Lower lobe of right lung (tissue), 2 donors: ENCODE results near the gene ICA1. TPM values are rescaled to one million over a fixed set of nuclear protein-coding genes. Genes with fewer than 3 reads are reported as not detected.
"Not testable (repeated sequence)": the region's sequence is repeated elsewhere in the genome, so short reads cannot be mapped to it uniquely, and the experiment has no call there.

Experiments used
- ATAC-seq, 2 donors: fragments of 200-7000 bp; cut with Tn5 transposase; one replicate each; pipeline ENCODE4 v1.9.1; 2020 to 2022; ENCODE audit warnings: mild to moderate bottlenecking in 2 of 2, moderate library complexity in 2 of 2
- DNase-seq: peaks from one replicate; pipeline ENCODE4 v3.0.0-alpha.2; 2020
- H3K27ac ChIP-seq: fragments of 200-600 bp; one replicate; pipeline ENCODE4 v1.8.0; 2022
- H3K27me3 ChIP-seq: fragments of 200-600 bp; one replicate; pipeline ENCODE4 v1.8.0; 2022; ENCODE audit warnings: low read depth
- H3K36me3 ChIP-seq: fragments of 200-600 bp; one replicate; pipeline ENCODE4 v1.8.0; 2022; ENCODE audit warnings: mild to moderate bottlenecking
- H3K4me1 ChIP-seq: fragments of 200-600 bp; one replicate; pipeline ENCODE4 v1.8.0; 2022
- H3K4me3 ChIP-seq: fragments of 200-600 bp; one replicate; pipeline ENCODE4 v1.8.0; 2022; ENCODE audit warnings: mild to moderate bottlenecking
- H3K9me3 ChIP-seq: fragments of 200-600 bp; one replicate; pipeline ENCODE4 v1.8.0; 2022
- CTCF ChIP-seq: fragments of 200-600 bp; IDR thresholded peaks from one replicate; pipeline ENCODE4 v1.8.0; 2022; ENCODE audit warnings: antibody characterized with exemption, mild to moderate bottlenecking
- intact Hi-C: fragments of 100-400 bp; cut with DNase I; formaldehyde crosslinking; loops from one replicate; pipeline ENCODE4 v1.11.0; 2022
- total RNA-seq: library from RNA; stranded (reverse); fragmentation: NEBNext Ultra II Directional; extraction: Animal tissue kit (Norgen Biotek cat#: 25700); gene quantifications from one replicate; pipeline ENCODE4 v1.2.1, GENCODE V29; 2021
- donor health status: DM: no; HTN: yes; CAD: no; lungs with severe emphysema.

ICA1 gene
- total RNA-seq, 1 donor from 2014 or later = 19.5 TPM

GRCh38 chr7:8254215-8254614 is 7.8 kb downstream of the ICA1 start:
- Histone ChIP-seq H3K9me3 (no peaks in the 10 kb centered on the region), H3K27ac (no peak overlapping the region), H3K27me3 (no peaks in the 10 kb centered on the region), H3K4me1 (peaks cover 4% of the 10 kb centered on the region), H3K4me3 (no peak overlapping the region), H3K36me3 (no peaks in the 10 kb centered on the region)
- intact Hi-C loops = no loop called here
- TF ChIP-seq CTCF = no peak
- no peak for ATAC-seq
- no peak for DNase-seq

DNA sequence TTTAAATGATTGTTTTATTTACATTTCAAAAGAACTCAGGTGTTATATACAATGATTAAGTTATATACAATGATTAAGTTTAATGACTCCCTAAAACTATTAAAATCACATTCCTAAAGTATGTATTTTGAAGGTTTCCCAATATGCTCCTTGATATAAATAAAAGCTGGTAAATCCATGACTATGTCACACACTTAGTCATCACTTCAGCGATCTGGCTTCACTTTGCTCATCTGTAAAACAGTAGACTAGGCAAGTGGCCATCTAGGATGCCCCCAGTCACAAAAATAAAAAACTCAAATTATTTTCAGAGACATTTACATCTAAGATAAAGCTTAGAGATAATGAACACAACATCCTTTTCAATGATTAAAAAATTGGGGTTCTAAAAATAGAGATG is 10.8 kb downstream of the ICA1 start:
- intact Hi-C loops = no loop called here
- DNase-seq (no peak), ATAC-seq (no peak)
- no peak overlapping the region for H3K27ac ChIP-seq
- H3K4me3 ChIP-seq = no peak overlapping the region
- H3K4me1 ChIP-seq = peaks cover 4% of the 10 kb centered on the region
- no peaks in the 10 kb centered on the region for H3K36me3 ChIP-seq
- H3K27me3 ChIP-seq = no peaks in the 10 kb centered on the region
- H3K9me3 ChIP-seq = no peaks in the 10 kb centered on the region
- no peak for TF ChIP-seq CTCF

- H3K36me3 ChIP-seq = no peaks in the 10 kb centered on the region
- peaks cover 4% of the 10 kb centered on the region for H3K4me1 ChIP-seq
- no peak overlapping the region for H3K27ac ChIP-seq
- ATAC-seq = no peak
- no peak for TF ChIP-seq CTCF
- DNase-seq = no peak
- no peak overlapping the region for H3K4me3 ChIP-seq
- H3K27me3 ChIP-seq = no peaks in the 10 kb centered on the region
- intact Hi-C loops = no loop called here
- no peaks in the 10 kb centered on the region for H3K9me3 ChIP-seq
These were observed 11.4 kb downstream of the ICA1 start for GRCh38 chr7:8250547-8250946.

DNA sequence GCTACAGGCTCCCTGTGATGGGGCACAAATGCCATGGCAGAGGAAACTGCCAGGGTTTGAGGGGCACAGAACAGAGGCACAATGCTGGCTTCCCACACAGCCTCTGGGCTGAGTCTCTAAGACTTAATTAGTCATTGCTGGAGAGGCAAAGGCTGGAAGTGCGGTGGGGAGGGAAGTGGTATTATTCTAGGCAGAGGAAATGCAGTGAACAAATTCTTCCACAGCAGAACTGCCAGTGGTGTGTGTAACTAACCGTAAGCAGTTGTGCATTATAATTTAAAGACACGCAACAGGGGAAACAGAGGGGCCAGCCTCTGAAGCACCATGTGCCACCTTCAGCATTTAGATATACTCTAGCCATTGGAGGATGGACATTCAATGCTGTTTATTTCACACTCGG is 12.8 kb downstream of the ICA1 start:
- H3K27ac ChIP-seq = no peak overlapping the region
- no peak overlapping the region for H3K4me3 ChIP-seq
- no peaks in the 10 kb centered on the region for H3K36me3 ChIP-seq
- ATAC-seq = no peak
- no peak for DNase-seq
- intact Hi-C loops = no loop called here
- H3K4me1 ChIP-seq = peaks cover 1% of the 10 kb centered on the region
- H3K9me3 ChIP-seq = no peaks in the 10 kb centered on the region
- no peaks in the 10 kb centered on the region for H3K27me3 ChIP-seq
- no peak for TF ChIP-seq CTCF

GRCh38 chr7:8246020-8246419 is 15.9 kb downstream of the ICA1 start:
- no peak for ATAC-seq
- H3K27me3 ChIP-seq = no peaks in the 10 kb centered on the region

DNA sequence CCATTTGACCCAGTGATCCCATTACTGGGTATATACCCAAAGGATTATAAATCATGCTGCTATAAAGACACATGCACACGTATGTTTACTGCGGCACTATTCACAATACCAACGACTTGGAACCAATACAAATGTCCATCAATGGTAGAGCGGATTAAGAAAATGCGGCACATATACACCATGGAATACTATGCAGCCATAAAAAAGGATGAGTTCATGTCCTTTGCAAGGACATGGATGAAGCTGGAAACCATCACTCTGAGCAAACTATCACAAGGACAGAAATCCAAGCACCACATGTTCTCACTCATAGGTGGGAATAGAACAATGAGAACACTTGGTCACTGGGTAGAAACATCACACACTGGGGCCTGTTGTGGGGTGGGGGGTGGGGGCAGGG is 16.9 kb downstream of the ICA1 start:
- H3K27me3 ChIP-seq, H3K9me3 ChIP-seq, H3K36me3 ChIP-seq, ATAC-seq, H3K4me1 ChIP-seq, H3K27ac ChIP-seq, intact Hi-C loops, DNase-seq, H3K4me3 ChIP-seq: not testable (repeated sequence)

More at GRCh38 chr7:8246020-8246419, 15.9 kb downstream of the ICA1 start:
- TF ChIP-seq CTCF = no peak
- no peak for DNase-seq
- Histone ChIP-seq H3K9me3 (peaks cover 6% of the 10 kb centered on the region), H3K4me1 (no peaks in the 10 kb centered on the region), H3K27ac (no peak overlapping the region), H3K4me3 (no peak overlapping the region), H3K36me3 (no peaks in the 10 kb centered on the region)
- intact Hi-C loops = no loop called here

GRCh38 chr7:8243059-8243458 is 18.9 kb downstream of the ICA1 start:
- H3K9me3 ChIP-seq, H3K27ac ChIP-seq, intact Hi-C loops, ATAC-seq, DNase-seq, H3K4me1 ChIP-seq, H3K36me3 ChIP-seq, H3K27me3 ChIP-seq, H3K4me3 ChIP-seq: not testable (repeated sequence)

GRCh38 chr7:8239702-8240362 is 22.1 kb downstream of the ICA1 start:
- H3K4me3 ChIP-seq, H3K36me3 ChIP-seq, ATAC-seq, H3K27ac ChIP-seq, intact Hi-C loops, H3K4me1 ChIP-seq, H3K9me3 ChIP-seq, H3K27me3 ChIP-seq: not testable (repeated sequence)
- peak; percentile 50 for DNase-seq
